Measurements from ENCODE around the gene ECEL1. TPM values are rescaled to one million over a fixed set of nuclear protein-coding genes. Genes with fewer than 3 reads are reported as not detected.

ECEL1 gene
- total RNA-seq, 1 experiment from 2014 or later: not detected

- DNase-seq (ENCODE audit: low read depth): peak; percentile 35
These were observed 36.3 kb upstream of the ECEL1 start for GRCh38 chr2:232523682-232524597.

- DNase-seq (ENCODE audit: low read depth): no peak
These were observed 35.7 kb upstream of the ECEL1 start for GRCh38 chr2:232523402-232523681.

DNA sequence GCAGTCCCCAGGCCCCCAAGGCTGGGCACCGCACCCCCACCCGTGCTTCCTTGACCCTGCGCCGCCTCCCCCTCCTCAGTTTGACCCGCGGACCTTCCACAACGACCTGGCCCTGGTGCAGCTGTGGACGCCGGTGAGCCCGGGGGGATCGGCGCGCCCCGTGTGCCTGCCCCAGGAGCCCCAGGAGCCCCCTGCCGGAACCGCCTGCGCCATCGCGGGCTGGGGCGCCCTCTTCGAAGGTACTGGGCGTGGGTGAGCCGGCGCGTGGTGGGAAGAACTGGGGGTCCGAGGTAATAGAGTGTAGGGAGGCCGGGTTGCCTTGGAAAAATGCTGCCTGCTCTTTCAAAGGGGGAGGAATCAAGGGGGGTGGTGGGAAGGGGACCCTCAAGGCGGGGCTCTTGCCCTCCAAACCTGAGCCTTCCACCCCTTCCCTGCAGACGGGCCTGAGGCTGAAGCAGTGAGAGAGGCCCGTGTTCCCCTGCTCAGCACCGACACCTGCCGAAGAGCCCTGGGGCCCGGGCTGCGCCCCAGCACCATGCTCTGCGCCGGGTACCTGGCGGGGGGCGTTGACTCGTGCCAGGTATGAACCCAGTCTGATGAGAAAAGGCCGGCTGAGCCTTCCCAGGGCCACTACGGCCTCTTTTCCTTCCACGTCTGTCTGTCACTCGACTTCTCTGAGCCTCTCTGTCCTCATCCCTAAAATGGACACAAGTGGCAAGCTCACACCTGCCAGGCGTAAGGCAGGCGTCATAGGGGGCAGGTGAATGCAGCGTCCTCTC is 35.2 kb upstream of the ECEL1 start:
- no peak for DNase-seq (ENCODE audit: low read depth)

DNA sequence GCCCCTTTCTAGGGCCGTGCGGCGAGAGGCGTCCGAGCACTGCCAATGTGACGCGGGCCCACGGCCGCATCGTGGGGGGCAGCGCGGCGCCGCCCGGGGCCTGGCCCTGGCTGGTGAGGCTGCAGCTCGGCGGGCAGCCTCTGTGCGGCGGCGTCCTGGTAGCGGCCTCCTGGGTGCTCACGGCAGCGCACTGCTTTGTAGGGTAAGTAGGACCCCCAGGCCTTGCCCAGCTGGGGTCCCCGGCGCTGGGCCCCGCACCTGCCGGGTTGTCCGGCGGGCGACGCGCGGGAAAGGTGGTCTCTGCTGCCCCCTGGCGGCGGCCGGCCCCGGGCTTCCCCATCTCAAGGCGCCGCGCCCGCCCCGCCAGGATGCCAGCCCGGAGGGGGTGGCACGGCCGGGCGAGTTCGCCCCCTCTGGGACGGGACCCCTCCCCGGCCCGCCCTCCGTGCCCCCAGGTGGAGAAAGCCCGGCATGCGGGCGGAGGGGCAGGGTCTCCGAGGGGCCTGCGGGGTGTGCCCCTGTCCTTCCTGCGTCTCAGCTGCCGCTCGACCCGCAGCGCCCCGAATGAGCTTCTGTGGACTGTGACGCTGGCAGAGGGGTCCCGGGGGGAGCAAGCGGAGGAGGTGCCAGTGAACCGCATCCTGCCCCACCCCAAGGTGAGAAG is 34.5 kb upstream of the ECEL1 start:
- DNase-seq (ENCODE audit: low read depth): no peak

- no peak for DNase-seq (ENCODE audit: low read depth)
These were observed 33.5 kb upstream of the ECEL1 start for GRCh38 chr2:232521098-232521497.

- no peak for DNase-seq (ENCODE audit: low read depth)
These were observed 32.9 kb upstream of the ECEL1 start for GRCh38 chr2:232520489-232520888.

DNA sequence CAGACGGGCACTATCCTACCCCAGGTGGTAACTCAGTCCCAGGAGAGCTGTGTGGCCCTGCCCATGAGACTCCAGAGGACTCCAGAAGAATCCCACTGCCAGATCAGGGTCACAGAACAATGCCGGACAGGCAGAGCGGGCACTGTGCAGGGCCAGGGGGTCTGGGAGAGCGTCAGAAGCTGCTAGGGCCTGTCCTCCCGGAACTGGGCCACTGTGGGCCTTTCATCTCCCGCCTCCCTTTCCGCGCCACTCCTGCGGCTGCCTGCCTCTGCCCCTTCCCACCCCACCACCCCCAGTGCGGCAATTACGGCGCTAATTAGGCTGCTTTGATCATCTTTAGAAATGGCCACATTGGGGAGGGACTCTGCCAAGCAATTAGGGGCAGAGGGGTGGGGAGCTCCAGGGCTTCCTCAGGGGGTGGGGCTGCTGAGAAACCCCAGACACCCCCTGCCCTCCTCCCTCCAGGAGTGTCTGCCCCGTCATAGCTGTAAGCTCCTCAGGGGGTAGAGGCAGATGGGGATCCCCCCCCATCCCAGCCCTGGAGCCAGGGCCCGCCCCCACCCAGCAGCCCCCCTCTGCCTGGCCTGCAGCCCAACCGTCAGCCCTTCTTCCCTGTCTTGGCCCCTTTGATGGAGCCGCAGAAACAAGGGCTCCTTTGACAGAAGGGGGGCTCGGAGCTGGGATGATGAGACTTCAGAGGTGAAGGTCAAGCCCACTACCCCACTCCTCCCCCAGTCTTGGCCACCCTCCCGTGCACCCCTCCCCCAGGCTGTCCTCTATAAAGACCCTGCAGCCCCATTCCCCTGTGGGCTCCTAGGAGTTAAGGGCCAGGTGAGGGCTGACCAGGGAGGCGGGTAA is 32.2 kb upstream of the ECEL1 start, which contains the start of gene PRSS56:
TSS of gene PRSS56 (plus strand) at position 808 of the 858 bp plus-strand sequence. CDS start 211 bp downstream, outside the sequence.
- no peak for DNase-seq (ENCODE audit: low read depth)

- DNase-seq (ENCODE audit: low read depth): no peak
These were observed 31.2 kb upstream of the ECEL1 start for GRCh38 chr2:232518844-232519243.

GRCh38 chr2:232516551-232516950 is 28.9 kb upstream of the ECEL1 start:
- DNase-seq (ENCODE audit: low read depth): no peak

DNA sequence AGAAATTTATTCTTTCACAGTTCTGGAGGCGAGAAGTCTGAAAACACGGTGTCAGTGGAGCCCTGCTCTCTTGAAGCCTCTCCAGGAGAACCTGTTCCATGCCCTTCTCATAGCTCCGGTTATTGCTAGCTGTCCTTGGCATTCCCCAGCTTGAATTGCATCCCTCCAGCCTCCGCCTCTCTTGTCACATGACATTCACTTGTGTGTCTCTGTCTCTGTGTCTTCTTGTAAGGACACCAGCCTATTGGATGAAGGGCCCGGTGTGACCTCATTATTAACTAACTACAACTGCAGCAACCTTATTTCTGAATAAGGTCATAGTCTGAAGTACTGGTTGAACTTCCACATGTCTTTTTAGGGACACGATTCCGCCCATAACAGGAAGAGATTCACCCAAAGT is 28.0 kb upstream of the ECEL1 start:
- no peak for DNase-seq (ENCODE audit: low read depth)

GRCh38 chr2:232513353-232513752 is 25.7 kb upstream of the ECEL1 start:
- DNase-seq (ENCODE audit: low read depth): no peak

DNA sequence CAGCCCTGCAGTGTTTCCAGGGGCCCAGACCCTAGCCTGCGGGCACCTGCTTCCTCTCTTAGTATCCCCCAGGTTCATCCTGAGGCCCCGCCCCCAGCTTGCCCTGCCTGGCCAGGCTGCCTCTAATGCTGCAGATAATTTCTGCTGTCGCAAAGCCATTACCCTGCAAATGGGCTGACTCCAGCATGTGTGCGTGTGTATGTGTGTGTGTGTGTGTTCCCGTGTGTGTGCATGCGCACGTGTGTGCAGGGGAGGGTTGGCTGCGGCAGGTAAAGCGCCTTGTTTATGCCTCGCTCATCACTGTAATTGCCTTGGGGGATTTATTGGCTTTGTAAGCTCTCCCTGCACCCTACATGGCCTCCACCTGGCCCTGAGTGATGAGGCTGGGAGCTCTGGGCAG is 25.0 kb upstream of the ECEL1 start:
- DNase-seq (ENCODE audit: low read depth): no peak

DNA sequence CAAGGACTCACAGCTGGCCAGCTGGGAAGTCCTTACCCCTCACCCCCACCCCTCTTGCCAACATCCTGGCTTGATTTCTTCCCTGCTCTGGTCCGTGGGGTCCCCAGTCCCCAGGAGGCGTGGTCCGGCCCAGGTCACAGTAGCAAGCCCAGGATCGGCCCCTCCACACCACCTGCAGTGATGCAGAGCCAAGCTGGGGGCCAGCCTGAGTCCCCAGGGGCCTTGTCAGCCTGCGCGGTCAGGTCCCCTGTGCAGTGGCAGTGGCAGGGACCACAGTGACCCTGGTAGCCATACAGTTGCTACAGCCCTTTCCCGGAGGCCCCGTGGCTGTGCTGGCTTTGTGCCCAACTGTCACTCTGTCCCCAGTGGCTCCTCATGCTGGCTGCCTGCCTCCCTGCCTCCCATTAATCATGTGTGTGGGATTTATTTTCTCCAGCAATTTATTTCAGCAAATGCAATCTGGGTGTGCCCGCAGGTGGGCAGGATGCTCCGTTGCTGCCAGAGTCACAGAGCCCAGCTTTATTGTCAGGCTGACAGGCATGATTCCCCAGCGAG is 23.8 kb upstream of the ECEL1 start:
- no peak for DNase-seq (ENCODE audit: low read depth)

GRCh38 chr2:232508251-232508650 is 20.6 kb upstream of the ECEL1 start:
- DNase-seq (ENCODE audit: low read depth): no peak

- DNase-seq (ENCODE audit: low read depth): no peak
These were observed 19.1 kb upstream of the ECEL1 start for GRCh38 chr2:232506709-232507108.

DNA sequence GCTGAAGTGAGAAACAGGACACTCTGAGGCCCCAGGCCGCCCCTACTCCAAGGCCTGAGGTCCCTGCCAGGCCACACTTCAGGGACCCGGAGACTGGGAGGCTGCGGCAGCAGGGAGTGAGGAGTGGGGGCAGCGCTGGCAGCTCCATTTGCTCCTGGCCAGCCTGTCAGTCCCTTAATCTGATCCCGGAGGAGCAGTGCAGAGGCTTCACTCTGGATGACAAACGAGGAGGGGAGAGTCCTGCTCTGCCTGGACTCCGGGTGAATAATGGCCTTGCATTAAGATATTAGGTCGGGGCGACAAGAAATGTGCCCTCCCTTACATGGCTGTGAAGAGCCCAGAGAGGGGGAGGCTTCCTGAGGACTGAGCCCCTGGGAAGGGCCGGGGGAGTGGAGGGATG is 18.2 kb upstream of the ECEL1 start:
- no peak for DNase-seq (ENCODE audit: low read depth)

GRCh38 chr2:232504438-232504837 is 16.8 kb upstream of the ECEL1 start:
- DNase-seq (ENCODE audit: low read depth): peak; percentile 32

- no peak for DNase-seq (ENCODE audit: low read depth)
These were observed 16.2 kb upstream of the ECEL1 start for GRCh38 chr2:232503809-232504323.

DNA sequence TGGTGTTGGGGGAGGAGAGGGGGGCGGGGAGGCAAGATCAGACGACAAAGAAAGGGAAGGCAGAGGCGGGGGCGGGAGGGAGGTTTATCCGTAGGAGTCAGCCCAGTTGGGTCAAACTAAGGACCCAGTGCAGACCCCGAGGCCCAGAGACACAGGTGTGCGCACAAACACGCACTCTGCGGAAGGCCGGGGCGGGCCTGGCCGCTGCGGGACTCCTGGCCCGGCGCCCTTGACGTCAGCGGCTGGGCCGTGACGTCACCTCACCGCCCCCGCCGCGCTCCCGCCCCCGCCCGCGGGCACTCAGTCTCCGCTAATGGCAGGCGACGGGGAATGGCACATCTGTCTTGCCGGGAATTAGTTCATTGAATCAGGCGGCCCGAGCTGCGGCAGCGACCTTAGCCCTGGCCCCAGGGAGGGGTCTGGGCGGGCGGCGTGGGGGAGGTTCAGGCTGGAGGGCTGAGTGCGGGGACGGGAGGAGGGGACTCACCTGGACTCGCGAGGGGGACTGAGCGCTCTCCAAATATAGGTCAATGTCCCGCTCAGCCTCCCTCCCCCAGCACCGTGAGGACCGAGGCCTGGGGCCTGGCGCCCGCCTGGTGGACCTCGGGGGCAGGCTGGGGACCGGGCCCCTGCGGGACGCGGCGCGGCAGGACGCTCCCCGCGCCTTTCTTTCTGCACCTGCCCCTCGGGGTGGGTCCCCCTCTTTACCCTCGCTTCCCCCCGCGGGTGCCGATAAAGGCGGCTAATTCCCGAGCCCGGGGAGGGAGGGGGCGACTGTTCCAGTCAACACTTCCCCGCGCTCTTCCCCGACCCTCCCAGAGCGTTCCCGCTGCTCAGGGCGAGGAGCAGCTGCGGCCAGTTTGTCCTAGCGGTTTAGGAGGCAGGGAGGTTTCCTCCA is 15.5 kb upstream of the ECEL1 start:
- no peak for DNase-seq (ENCODE audit: low read depth)
